Measurements from ENCODE around the gene YTHDC2.
A peak's percentile ranks its signal among the peaks of the same experiment; 100 is the strongest.
"Not testable (repeated sequence)": the region's sequence is repeated elsewhere in the genome, so short reads cannot be mapped to it uniquely, and the experiment has no call there.

The YTHDC2 gene

DNA sequence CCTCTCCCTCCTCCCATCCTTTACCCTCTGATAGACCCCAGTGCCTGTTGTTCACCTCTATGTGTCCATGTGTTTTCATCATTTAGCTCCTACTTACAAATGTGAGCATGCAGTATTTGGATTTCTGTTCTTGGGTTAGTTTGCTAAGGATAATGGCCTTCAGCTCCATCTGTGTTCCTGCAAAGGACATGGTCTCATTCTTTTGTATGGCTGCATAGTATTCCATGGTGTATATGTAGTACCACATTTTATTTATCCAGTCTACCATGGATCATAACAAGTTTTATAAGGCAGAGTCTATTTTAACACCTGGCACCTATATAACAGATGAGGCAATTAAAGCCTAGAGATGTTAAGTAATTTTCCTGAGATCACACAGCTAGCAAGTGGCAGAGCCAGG lies 7.4 kb downstream of the YTHDC2 start:
- no peak for DNase-seq

GRCh38 chr5:113523168-113523567 lies 9.7 kb downstream of the YTHDC2 start:
- DNase-seq: no peak

DNA sequence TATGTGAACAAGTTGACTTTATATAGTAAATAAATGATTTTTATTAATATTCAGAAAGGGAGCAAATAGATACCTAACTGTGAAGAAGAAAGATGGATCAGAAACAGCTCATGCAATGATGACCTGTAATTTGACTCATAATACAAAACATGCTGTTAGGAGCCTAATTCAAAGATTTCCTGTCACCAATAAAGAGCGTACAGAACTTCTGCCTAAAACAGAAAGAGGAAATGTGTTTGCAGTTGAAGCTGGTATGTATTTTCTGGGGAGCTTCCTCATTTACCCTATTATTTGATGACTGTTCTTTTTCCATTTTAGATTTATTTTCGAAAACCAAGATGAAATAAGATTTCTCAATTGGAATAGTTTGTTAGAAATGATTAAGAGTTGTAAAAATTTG lies 11.4 kb downstream of the YTHDC2 start:
- DNase-seq: no peak

- no peak for DNase-seq
These were observed 12.9 kb downstream of the YTHDC2 start for GRCh38 chr5:113526421-113526820.

DNA sequence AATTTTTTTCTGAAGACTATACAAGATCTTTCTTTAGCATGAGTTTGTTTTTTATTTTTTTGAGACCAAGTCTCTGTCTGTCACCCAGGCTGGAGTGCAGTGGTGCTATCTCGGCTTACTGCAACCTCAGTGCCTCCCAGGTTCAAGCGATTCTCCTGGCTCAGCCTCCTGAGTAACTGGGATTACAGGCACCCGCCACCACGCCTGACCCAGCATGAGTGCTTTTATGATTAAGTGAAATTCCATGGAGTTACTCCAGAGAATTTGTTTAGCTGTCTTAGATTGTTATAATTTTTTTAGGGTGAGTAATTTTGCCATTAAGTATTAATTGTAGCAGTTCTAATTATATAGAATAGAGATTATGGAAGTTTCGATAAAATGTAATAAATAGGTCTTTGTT lies 14.3 kb downstream of the YTHDC2 start:
- DNase-seq: no peak

DNA sequence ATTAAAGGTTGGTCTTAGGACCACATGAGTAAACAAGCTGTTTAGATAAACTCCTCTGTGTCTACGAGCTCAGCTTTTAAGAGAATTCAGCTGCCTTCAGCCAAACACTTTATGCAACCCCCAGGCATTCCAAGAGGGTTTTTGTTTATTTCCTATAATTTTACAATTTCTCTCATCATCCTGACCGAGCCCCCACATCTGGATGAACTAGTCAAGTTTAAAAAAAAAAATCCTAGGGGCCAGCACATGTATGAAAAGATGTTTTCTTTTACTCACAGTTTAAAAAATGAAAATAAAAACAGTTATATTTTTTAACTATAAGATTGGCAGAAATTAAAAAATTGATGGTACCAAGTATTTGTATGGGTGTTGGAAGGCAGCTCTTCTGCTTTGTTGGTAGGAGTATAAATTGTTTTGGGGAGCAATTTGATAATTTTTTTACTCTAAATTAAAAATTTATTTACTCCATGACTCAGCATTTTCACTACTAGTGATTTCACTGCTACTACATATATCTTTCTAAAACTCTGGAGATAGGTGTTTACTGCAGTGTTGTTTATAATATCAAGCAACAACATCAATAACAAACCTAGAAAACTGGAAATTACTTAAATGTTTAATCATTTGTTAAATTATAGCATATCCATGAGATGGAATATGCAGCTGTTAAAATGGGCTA lies 18.1 kb downstream of the YTHDC2 start:
- no peak for DNase-seq

DNA sequence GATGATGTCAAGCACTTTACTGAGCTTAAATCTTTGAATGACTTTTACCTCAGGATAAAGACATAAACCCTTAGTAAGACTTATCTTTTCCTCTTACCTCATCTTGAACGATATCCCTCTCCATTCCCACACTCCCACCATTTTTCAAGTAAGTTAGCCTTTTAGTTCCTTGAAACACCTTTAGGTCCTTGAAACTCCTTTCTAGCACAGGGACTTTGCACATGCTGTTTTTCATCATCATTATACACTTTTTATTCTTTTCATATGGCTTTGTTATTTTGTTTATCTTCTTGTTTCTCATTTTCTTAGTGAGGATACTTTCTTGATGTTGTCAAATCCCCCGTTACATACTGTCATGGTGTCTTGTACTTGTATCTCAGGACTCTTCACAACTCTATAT lies 24.8 kb downstream of the YTHDC2 start:
- no peak for DNase-seq

DNA sequence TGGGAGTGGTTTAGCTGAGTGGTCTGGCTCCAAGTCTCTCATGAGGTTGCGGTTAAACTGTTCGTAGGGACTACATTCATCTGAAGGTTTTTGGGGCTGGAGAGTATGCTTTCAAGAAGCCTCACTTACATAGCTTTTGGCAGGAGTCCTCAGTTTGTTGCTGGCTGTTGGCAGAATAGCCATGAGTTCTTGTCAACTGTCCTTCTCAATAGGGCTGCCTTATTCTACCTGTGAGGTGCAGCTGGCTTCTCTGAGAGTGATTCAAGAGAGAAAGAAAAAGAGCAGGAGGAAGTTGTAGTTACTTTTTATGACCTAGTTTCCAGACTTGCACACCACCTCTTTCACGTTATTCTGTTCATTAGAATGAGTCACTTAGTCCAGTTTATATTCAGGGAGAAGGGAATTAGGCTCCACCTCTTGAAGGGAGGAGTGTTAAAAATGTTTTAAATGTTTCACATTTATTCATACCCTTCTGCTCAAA lies 33.2 kb downstream of the YTHDC2 start:
- DNase-seq: peak; percentile 11

DNA sequence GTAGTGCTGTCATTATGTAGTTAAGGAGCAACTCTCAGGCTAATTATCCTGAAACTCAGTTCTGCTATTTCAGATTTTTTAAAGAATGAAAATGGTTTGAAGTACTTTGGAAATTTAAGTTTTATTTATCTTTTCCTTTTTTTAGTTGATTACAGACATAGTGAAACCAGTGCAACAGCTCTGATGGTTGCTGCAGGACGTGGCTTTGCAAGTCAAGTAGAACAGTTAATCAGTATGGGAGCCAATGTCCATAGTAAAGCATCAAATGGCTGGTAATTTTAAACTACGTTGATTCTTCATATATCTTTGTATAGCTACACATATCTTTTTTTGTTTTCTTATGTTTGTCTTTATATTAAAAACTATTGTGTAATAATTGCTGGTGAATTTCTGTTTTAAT lies 34.9 kb downstream of the YTHDC2 start:
- DNase-seq: no peak

DNA sequence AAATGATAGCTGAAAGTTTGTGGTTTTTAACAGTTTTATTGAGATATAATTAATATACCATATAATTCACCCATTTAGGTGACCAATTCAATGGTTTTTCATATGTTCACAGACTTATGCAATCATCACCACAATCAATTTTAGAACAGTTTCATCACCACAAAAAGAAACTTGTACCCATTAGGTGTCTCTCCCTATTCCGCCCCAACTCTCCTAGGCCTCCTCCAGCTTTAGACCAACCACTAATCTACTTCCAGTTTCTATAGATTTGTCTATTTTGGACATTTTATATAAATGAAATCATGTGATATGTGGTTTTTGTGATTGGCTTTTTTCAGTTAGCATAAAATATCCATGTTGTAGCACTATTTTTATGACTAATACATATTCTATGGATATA lies 38.6 kb downstream of the YTHDC2 start:
- no peak for DNase-seq

- no peak for DNase-seq
These were observed 39.1 kb downstream of the YTHDC2 start for GRCh38 chr5:113552620-113553019.

GRCh38 chr5:113562828-113563400 lies 49.4 kb downstream of the YTHDC2 start:
- no peak for DNase-seq

DNA sequence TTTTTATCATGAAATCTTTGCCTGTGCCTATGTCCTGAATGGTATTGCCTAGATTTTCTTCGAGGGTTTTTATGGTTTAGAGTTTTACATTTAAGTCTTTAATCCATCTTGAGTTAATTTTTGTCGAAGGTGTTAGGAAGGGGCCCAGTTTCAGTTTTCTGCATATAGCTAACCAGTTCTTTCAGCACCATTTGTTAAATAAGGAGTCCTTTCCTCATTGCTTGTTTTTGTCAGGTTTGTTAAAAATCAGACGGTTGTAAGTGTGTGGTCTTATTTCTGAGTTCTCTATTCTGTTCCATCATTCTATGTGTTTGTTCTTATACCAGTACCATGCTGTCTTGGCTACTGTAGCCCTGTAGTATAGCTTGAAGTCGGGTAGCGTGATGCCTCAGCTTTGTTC lies 55.9 kb downstream of the YTHDC2 start:
- no peak for DNase-seq

- DNase-seq: no peak
These were observed 59.2 kb downstream of the YTHDC2 start for GRCh38 chr5:113572716-113573115.

GRCh38 chr5:113574417-113574816 lies 60.9 kb downstream of the YTHDC2 start:
- DNase-seq: peak; percentile 94

DNA sequence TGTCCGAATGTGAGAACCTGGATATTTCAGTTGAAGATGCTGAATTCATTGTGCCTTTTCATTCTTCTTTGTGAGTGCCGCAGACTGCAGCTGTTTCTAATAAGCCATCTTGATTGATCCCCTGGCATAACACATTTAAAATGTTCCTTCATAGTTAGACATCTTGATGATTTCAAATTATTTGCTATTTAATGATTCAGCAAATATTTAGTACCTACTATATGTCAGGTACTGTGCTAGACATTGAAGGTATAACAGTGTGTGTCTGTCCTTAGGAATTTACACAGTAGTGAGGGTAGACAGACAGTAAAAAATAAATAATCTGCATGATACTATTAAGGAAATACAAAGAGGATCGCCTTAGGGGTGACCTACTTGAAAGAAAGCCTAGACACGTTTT lies 61.6 kb downstream of the YTHDC2 start:
- no peak for DNase-seq

- peak; percentile 28 for DNase-seq
These were observed 64.6 kb downstream of the YTHDC2 start for GRCh38 chr5:113578091-113578490.

GRCh38 chr5:113581388-113581787 lies 67.9 kb downstream of the YTHDC2 start:
- DNase-seq: no peak

GRCh38 chr5:113598150-113598549 lies 84.7 kb downstream of the YTHDC2 start:
- no peak for DNase-seq

DNA sequence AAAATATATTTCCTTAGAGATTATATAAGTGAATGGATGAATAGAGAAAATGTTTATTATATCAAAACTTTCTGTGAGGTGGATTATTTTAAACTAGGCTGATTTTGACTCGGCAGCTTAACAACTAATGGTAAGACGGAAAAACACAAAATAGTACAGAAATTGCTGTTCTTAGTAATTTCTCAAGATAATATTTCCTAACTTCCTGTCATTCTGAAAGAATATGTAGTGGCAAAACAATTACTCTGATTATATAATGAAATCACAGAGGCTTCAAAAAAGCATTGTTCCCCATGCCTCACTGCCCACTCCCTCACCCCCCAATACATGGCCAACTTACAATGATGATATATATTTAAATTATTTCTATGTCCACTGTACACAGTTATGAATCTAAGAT lies 85.4 kb downstream of the YTHDC2 start:
- DNase-seq: no peak

GRCh38 chr5:113600255-113600905 lies 86.9 kb downstream of the YTHDC2 start:
- no peak for DNase-seq

DNA sequence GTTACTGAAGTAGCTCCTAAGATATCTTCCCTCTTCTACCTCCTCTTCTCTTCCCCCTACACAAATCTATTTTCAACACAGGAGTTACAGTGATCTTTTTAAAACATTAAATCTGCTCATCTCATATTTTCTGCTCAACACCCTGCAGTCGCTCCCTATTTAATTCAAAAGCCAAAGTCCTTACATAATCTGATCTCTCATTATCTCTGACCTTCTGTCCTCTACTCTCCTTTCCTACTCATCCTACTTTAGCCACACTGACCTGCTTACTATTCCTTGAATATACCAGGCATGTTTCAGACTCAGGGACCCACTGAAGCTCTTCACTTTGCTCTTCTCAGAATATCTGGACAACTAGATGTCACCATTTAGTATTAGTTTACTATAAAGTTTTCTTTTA lies 87.9 kb downstream of the YTHDC2 start:
- DNase-seq: no peak

DNA sequence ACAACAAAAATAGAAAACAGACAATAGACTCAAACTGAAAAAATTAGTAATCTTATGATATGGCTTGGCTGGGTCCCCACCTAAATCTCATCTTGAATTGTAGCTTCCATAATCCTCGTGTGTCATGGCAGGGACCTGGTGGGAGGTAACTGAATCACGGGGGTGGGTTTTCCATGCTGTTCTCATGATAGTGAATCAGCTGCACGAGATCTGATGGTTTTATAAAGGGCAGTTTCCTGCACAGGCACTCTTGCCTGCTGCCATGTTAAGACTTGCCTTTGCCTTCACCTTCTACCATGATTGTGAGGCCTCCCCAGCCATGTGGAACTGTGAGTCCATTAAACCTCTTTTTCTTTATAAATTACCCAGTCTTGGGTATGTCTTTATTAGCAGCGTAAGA lies 89.8 kb downstream of the YTHDC2 start:
- DNase-seq: not testable (repeated sequence)

Data from NCI-H226 (cell line).